Loucy (cell line): ENCODE measurements around the gene SLC7A9.

Experiments
- H2AFZ ChIP-seq: fragments of 200-600 bp; sonication (generic); 2 replicates; pipeline ENCODE4 v1.6.0; 2016; ENCODE audit warnings: antibody characterized with exemption, mild to moderate bottlenecking, low read length, moderate library complexity
- H3F3A ChIP-seq: fragments of 200-600 bp; 2 replicates; pipeline ENCODE4 v1.6.0; 2016; ENCODE audit warnings: antibody characterized with exemption, low read depth, mild to moderate bottlenecking
- H3K27me3 ChIP-seq: fragments of 200-600 bp; sonication (generic); 2 replicates; pipeline ENCODE4 v1.6.1; 2014; ENCODE audit warnings: low read length, mild to moderate bottlenecking; ENCODE audit not compliant: insufficient read depth, poor library complexity, severe bottlenecking
- H3K36me3 ChIP-seq: fragments of 200-600 bp; sonication (generic); 2 replicates; pipeline ENCODE4 v1.6.1; 2016; ENCODE audit warnings: low read length; ENCODE audit not compliant: insufficient read depth
- H3K4me1 ChIP-seq: fragments of 200-600 bp; sonication (generic); 2 replicates; pipeline ENCODE4 v1.5.1; 2014; ENCODE audit warnings: low read length, mild to moderate bottlenecking; ENCODE audit not compliant: insufficient read depth, poor library complexity, severe bottlenecking
- H3K4me2 ChIP-seq: fragments of 200-600 bp; sonication (generic); 2 replicates; pipeline ENCODE4 v1.6.0; 2014; ENCODE audit warnings: antibody characterized with exemption, low read length, low read depth, mild to moderate bottlenecking; ENCODE audit not compliant: poor library complexity, severe bottlenecking
- H3K4me3 ChIP-seq: fragments of 200-600 bp; sonication (generic); 2 replicates; pipeline ENCODE4 v1.5.1; 2014; ENCODE audit warnings: low read length, mild to moderate bottlenecking, mixed read lengths; ENCODE audit not compliant: poor library complexity, severe bottlenecking
- H3K79me2 ChIP-seq: fragments of 200-600 bp; sonication (generic); 2 replicates; pipeline ENCODE4 v1.6.1; 2014; ENCODE audit warnings: low read length; ENCODE audit not compliant: insufficient read depth
- H3K9ac ChIP-seq: fragments of 200-600 bp; sonication (generic); 2 replicates; pipeline ENCODE4 v1.6.0; 2014; ENCODE audit warnings: mild to moderate bottlenecking, low read depth, low read length, moderate library complexity; ENCODE audit not compliant: poor library complexity, severe bottlenecking
- H3K9me2 ChIP-seq: fragments of 200-600 bp; sonication (generic); replicated peaks from 2 replicates; pipeline ENCODE4 v1.6.1; 2016; ENCODE audit warnings: low read depth, low read length, mixed read lengths
- H3K9me3 ChIP-seq: fragments of 200-600 bp; sonication (generic); 2 replicates; pipeline ENCODE4 v1.6.1; 2014; ENCODE audit warnings: mild to moderate bottlenecking, antibody characterized with exemption, low read length, low read depth; ENCODE audit not compliant: insufficient read depth
- H4K20me1 ChIP-seq: fragments of 200-600 bp; sonication (generic); 2 replicates; pipeline ENCODE4 v1.6.0; 2014; ENCODE audit warnings: antibody characterized with exemption, low read length, mild to moderate bottlenecking; ENCODE audit not compliant: insufficient read depth, poor library complexity, severe bottlenecking
- CTCF ChIP-seq: fragments of 200-600 bp; sonication (generic); conservative IDR thresholded peaks from 2 replicates; pipeline ENCODE4 v1.5.1; 2014; ENCODE audit warnings: mild to moderate bottlenecking, antibody characterized with exemption, low read length
- EZH2phosphoT487 ChIP-seq: fragments of 200-600 bp; IDR thresholded peaks from 2 replicates; pipeline ENCODE4 v1.6.1; 2018; ENCODE audit warnings: antibody characterized with exemption, mild to moderate bottlenecking, moderate library complexity, borderline replicate concordance

SLC7A9 gene

GRCh38 chr19:32818536-32818935 is 51.0 kb downstream of the SLC7A9 start:
- peaks cover 3% of the 10 kb centered on the region for H3K4me1 ChIP-seq
- TF ChIP-seq EZH2phosphoT487 (no peak), CTCF (no peak)
- no peaks in the 10 kb centered on the region for H4K20me1 ChIP-seq
- no peaks in the 10 kb centered on the region for H3K36me3 ChIP-seq
- H3K79me2 ChIP-seq, result no peaks in the 10 kb centered on the region
- no peaks in the 10 kb centered on the region for H3K9me3 ChIP-seq
- H3K27me3 ChIP-seq, result no peaks in the 10 kb centered on the region
- H3K4me3 ChIP-seq, result no peak overlapping the region
- H2AFZ ChIP-seq, result no peak overlapping the region
- no peaks in the 10 kb centered on the region for H3K9me2 ChIP-seq
- no peaks in the 10 kb centered on the region for H3F3A ChIP-seq
- H3K9ac ChIP-seq, result no peak overlapping the region
- no peak overlapping the region for H3K4me2 ChIP-seq

- no peak overlapping the region for H3K4me3 ChIP-seq
- no peaks in the 10 kb centered on the region for H3K36me3 ChIP-seq
- H4K20me1 ChIP-seq, result no peaks in the 10 kb centered on the region
- no peak for TF ChIP-seq CTCF
- TF ChIP-seq EZH2phosphoT487, result no peak
- no peaks in the 10 kb centered on the region for H3K9me2 ChIP-seq
- H3K9me3 ChIP-seq, result no peaks in the 10 kb centered on the region
- no peak overlapping the region for H3K4me2 ChIP-seq
- no peak overlapping the region for H3K9ac ChIP-seq
- H3K4me1 ChIP-seq, result peaks cover 3% of the 10 kb centered on the region
- H3K27me3 ChIP-seq, result no peaks in the 10 kb centered on the region
- no peaks in the 10 kb centered on the region for H3K79me2 ChIP-seq
- no peaks in the 10 kb centered on the region for H3F3A ChIP-seq
- no peak overlapping the region for H2AFZ ChIP-seq
Measured at GRCh38 chr19:32817569-32818476, 51.7 kb downstream of the SLC7A9 start.

GRCh38 chr19:32816555-32817099 is 52.9 kb downstream of the SLC7A9 start:
- no peaks in the 10 kb centered on the region for H3K36me3 ChIP-seq
- H3K4me3 ChIP-seq, result no peak overlapping the region
- no peaks in the 10 kb centered on the region for H3K27me3 ChIP-seq
- H3K9me3 ChIP-seq, result no peaks in the 10 kb centered on the region
- H3K9me2 ChIP-seq, result no peaks in the 10 kb centered on the region
- no peaks in the 10 kb centered on the region for H3F3A ChIP-seq
- TF ChIP-seq CTCF, result no peak
- no peak for TF ChIP-seq EZH2phosphoT487
- H3K4me1 ChIP-seq, result peaks cover 3% of the 10 kb centered on the region
- no peak overlapping the region for H3K4me2 ChIP-seq
- H4K20me1 ChIP-seq, result no peaks in the 10 kb centered on the region
- H3K79me2 ChIP-seq, result no peaks in the 10 kb centered on the region
- H3K9ac ChIP-seq, result no peak overlapping the region
- H2AFZ ChIP-seq, result no peak overlapping the region
